Activated naive CD4-positive, alpha-beta T cell treated with anti-CD3 and anti-CD28 coated beads, Interleukin-2, amount 50 U/mL, for 24 hours (primary cell): ENCODE data around the gene TMCC2.

Experiments
- H3K27ac Mint-ChIP-seq: one replicate; pipeline ENCODE4 v1.8.0; 2021; ENCODE audit warnings: mild to moderate bottlenecking, mixed read lengths
- H3K27me3 Mint-ChIP-seq: one replicate; pipeline ENCODE4 v1.8.0; 2021; ENCODE audit warnings: mixed read lengths
- H3K36me3 Mint-ChIP-seq: one replicate; pipeline ENCODE4 v1.8.0; 2021; ENCODE audit warnings: mixed read lengths
- H3K4me1 Mint-ChIP-seq: one replicate; pipeline ENCODE4 v1.8.0; 2021; ENCODE audit warnings: mixed read lengths
- H3K4me3 Mint-ChIP-seq: one replicate; pipeline ENCODE4 v1.8.0; 2021; ENCODE audit warnings: mild to moderate bottlenecking, mixed read lengths
- H3K9me3 Mint-ChIP-seq: one replicate; pipeline ENCODE4 v1.8.0; 2021; ENCODE audit warnings: mixed read lengths

The TMCC2 gene

DNA sequence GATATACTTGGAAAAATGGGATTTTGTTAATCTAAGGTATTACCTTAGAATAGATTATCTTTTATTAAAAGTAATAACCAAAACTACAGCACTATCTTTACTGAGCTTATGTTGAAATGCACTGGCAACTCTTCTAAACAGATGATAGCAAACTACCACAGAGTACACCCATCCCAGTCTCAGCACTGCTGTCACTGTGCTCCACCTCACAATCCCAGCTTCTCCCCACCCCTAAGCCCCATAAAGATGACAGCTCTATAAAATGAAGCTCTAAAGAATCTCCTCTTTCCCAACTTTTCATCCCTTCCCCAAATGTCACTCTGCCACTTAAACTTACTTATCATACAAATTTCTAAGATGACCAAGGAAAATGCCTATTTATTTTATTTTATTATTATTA, 22.7 kb upstream of the TMCC2 start:
- Mint-ChIP-seq H3K27ac (peak overlapping the region; percentile 25), H3K4me1 (peaks cover 57% of the 10 kb centered on the region), H3K27me3 (no peaks in the 10 kb centered on the region), H3K4me3 (no peak overlapping the region), H3K9me3 (no peaks in the 10 kb centered on the region), H3K36me3 (peaks cover 5% of the 10 kb centered on the region)

DNA sequence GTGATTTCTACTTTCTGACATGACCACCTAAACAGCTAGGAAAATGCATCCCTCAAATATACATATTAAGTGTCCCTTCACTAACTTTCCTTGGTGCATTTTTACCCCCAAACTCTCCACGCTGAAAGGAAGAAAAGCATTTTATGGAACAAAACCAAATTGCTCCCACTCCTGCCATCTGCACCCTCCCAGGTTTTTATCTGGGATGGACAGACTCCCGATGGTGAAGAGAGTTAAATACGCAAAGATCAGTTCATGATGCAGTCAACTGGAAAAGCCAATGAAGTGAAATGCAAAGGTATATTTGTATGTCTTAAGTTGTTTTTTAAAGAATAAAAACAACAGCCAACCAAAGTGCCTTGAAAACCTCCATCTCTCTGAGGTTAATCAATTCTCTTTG, 18.9 kb upstream of the TMCC2 start:
- Mint-ChIP-seq H3K4me1 (peaks cover 53% of the 10 kb centered on the region), H3K9me3 (no peaks in the 10 kb centered on the region), H3K27ac (no peak overlapping the region), H3K36me3 (no peaks in the 10 kb centered on the region), H3K4me3 (peak overlapping the region; percentile 30), H3K27me3 (no peaks in the 10 kb centered on the region)

DNA sequence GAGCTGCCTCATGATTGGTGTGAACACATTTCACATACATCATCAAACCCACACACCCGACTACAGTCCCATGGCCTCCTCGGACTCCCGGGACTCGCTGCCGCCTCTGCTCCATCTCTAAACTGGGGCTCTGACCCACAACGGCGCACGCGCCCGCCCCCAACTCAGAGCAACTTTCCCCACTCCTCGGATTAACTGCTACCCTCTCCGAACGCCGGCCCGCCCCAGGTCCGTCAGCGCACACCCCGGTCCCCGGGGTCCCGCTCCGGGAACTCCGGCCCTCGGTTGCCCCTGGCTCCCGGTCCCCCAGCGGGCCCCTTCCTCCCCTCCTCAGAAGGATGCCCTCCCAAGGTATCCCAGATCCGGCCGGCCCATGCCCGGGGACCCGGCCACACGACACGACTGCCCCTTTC, 17.0 kb upstream of the TMCC2 start:
- Mint-ChIP-seq H3K4me3 (peak overlapping the region; percentile 96), H3K27ac (peak overlapping the region; percentile 82), H3K27me3 (no peaks in the 10 kb centered on the region), H3K4me1 (peaks cover 50% of the 10 kb centered on the region), H3K9me3 (no peaks in the 10 kb centered on the region), H3K36me3 (no peaks in the 10 kb centered on the region)

- H3K4me1 Mint-ChIP-seq = peaks cover 50% of the 10 kb centered on the region
- H3K27me3 Mint-ChIP-seq = no peaks in the 10 kb centered on the region
- peak within 1 kb of the TSS; percentile 96 for H3K4me3 Mint-ChIP-seq
- no peaks in the 10 kb centered on the region for H3K9me3 Mint-ChIP-seq
- H3K27ac Mint-ChIP-seq = peak within 1 kb of the TSS; percentile 100
- no peaks in the 10 kb centered on the region for H3K36me3 Mint-ChIP-seq
Observed at GRCh38 chr1:205211169-205211838, 16.4 kb upstream of the TMCC2 start, which contains the start of gene DSTYK. DSTYK (minus strand) TSS chr1:205211702; CDS start chr1:205211535, 167 bp downstream.

- Mint-ChIP-seq H3K9me3 (no peaks in the 10 kb centered on the region), H3K36me3 (no peaks in the 10 kb centered on the region), H3K27ac (peak overlapping the region; percentile 100), H3K27me3 (no peaks in the 10 kb centered on the region), H3K4me3 (peak overlapping the region; percentile 96), H3K4me1 (peaks cover 46% of the 10 kb centered on the region)
Observed at GRCh38 chr1:205211839-205212536, 15.8 kb upstream of the TMCC2 start.

GRCh38 chr1:205214756-205215155, 13.0 kb upstream of the TMCC2 start:
- H3K27me3 Mint-ChIP-seq = no peaks in the 10 kb centered on the region
- no peaks in the 10 kb centered on the region for H3K36me3 Mint-ChIP-seq
- peak overlapping the region; percentile 59 for H3K27ac Mint-ChIP-seq
- H3K4me3 Mint-ChIP-seq = peak overlapping the region; percentile 40
- no peaks in the 10 kb centered on the region for H3K9me3 Mint-ChIP-seq
- H3K4me1 Mint-ChIP-seq = peaks cover 37% of the 10 kb centered on the region

- Mint-ChIP-seq H3K9me3 (no peaks in the 10 kb centered on the region), H3K36me3 (no peaks in the 10 kb centered on the region), H3K27me3 (no peaks in the 10 kb centered on the region), H3K27ac (no peak overlapping the region), H3K4me3 (no peak overlapping the region), H3K4me1 (peaks cover 25% of the 10 kb centered on the region)
Observed at GRCh38 chr1:205216588-205216987, 11.2 kb upstream of the TMCC2 start.

- Mint-ChIP-seq H3K27ac (no peak overlapping the region), H3K36me3 (no peaks in the 10 kb centered on the region), H3K4me3 (no peak overlapping the region), H3K9me3 (no peaks in the 10 kb centered on the region), H3K4me1 (peaks cover 17% of the 10 kb centered on the region), H3K27me3 (no peaks in the 10 kb centered on the region)
Observed at GRCh38 chr1:205217418-205217817, 10.3 kb upstream of the TMCC2 start.

GRCh38 chr1:205220421-205220820, 7.3 kb upstream of the TMCC2 start:
- Mint-ChIP-seq H3K9me3 (no peaks in the 10 kb centered on the region), H3K27ac (no peak overlapping the region), H3K4me3 (no peak overlapping the region), H3K27me3 (no peaks in the 10 kb centered on the region), H3K36me3 (no peaks in the 10 kb centered on the region), H3K4me1 (peaks cover 3% of the 10 kb centered on the region)

DNA sequence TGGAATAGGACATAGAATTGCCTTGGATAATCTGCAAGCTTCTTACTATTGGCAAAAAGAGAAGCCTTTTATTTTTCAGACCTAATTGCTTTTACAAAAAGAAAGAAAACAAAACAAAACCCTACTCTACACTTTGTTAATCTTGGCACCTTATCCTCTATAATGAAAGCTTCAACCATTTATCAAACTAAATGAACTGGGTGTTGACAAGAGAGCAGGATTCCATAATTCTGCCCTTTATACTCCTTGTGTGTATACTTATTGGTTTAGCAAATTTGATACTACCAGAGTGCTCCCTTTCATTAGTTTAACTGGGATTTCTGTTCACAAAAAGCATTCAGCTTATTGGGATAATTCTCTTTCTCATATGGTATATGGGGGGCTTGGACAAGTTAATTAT, 3.0 kb upstream of the TMCC2 start:
- H3K9me3 Mint-ChIP-seq = no peaks in the 10 kb centered on the region
- no peak overlapping the region for H3K4me3 Mint-ChIP-seq
- no peaks in the 10 kb centered on the region for H3K36me3 Mint-ChIP-seq
- H3K27ac Mint-ChIP-seq = no peak overlapping the region
- peaks cover 21% of the 10 kb centered on the region for H3K4me1 Mint-ChIP-seq
- no peaks in the 10 kb centered on the region for H3K27me3 Mint-ChIP-seq

- no peaks in the 10 kb centered on the region for H3K36me3 Mint-ChIP-seq
- no peak overlapping the region for H3K4me3 Mint-ChIP-seq
- H3K4me1 Mint-ChIP-seq = peaks cover 28% of the 10 kb centered on the region
- no peaks in the 10 kb centered on the region for H3K27me3 Mint-ChIP-seq
- no peaks in the 10 kb centered on the region for H3K9me3 Mint-ChIP-seq
- H3K27ac Mint-ChIP-seq = no peak overlapping the region
Observed at GRCh38 chr1:205225901-205226765, 1.6 kb upstream of the TMCC2 start.

GRCh38 chr1:205226868-205227583, 720 bp upstream of the TMCC2 start:
- H3K36me3 Mint-ChIP-seq = no peaks in the 10 kb centered on the region
- peak overlapping the region; percentile 80 for H3K4me3 Mint-ChIP-seq
- H3K4me1 Mint-ChIP-seq = peaks cover 28% of the 10 kb centered on the region
- H3K27ac Mint-ChIP-seq = no peak overlapping the region
- H3K9me3 Mint-ChIP-seq = no peaks in the 10 kb centered on the region
- no peaks in the 10 kb centered on the region for H3K27me3 Mint-ChIP-seq

- Mint-ChIP-seq H3K36me3 (no peaks in the 10 kb centered on the region), H3K9me3 (no peaks in the 10 kb centered on the region), H3K4me3 (peak overlapping the region; percentile 95), H3K4me1 (peaks cover 28% of the 10 kb centered on the region), H3K27ac (no peak overlapping the region), H3K27me3 (no peaks in the 10 kb centered on the region)
Observed at GRCh38 chr1:205228093-205228521, 361 bp downstream of the TMCC2 start.

DNA sequence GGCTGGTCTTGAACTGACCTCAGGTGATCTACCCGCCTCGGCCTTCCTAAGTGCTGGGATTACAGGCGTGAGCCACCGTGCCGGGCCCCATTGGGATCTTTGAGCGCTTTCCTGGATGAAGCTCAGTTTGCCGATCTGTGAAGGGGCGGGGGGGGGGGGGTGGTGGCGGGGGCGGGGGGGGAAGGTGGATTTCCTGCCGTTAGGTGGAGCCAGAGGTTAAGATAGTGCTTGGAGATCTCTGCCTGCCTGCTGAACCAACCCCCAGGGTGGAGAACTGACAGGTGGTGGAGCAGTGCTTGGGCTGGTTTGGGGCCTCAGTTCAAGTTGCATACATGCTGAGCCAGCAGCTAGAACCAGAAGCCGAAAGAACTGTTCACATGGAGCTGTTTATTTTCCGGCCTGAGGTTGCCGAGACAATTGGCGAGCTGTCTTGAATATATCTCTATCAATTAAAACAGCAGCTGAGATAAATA, 1.7 kb downstream of the TMCC2 start:
- Mint-ChIP-seq H3K4me1 (peaks cover 28% of the 10 kb centered on the region), H3K9me3 (no peaks in the 10 kb centered on the region), H3K27ac (no peak overlapping the region), H3K36me3 (no peaks in the 10 kb centered on the region), H3K4me3 (peak overlapping the region; percentile 95), H3K27me3 (no peaks in the 10 kb centered on the region)
